Gastroesophageal sphincter (tissue), 3 donors: ENCODE data around the gene NXF3.
"Not testable (repeated sequence)": the region's sequence is repeated elsewhere in the genome, so short reads cannot be mapped to it uniquely, and the experiment has no call there.

ENCODE experiments used
- POLR2A ChIP-seq, 2 donors: fragments of 450-650 bp; IDR thresholded peaks; one replicate each; pipeline ENCODE4 v1.6.1; 2017; ENCODE audit warnings: antibody characterized with exemption in 2 of 2, mild to moderate bottlenecking in 2 of 2, moderate library complexity in 1 of 2
- TF ChIP-seq, protein P1 (sequence below), 4 experiments: fragments of 200-600 bp in 2 of 4; fragments of 450-650 bp in 2 of 4; sonication (generic) in 1 of 4; IDR thresholded peaks; one replicate each; pipeline ENCODE4 v1.5.1; 2017 to 2019; ENCODE audit warnings: antibody characterized with exemption in 4 of 4, mild to moderate bottlenecking in 2 of 4, moderate library complexity in 2 of 4

GRCh38 chrX:103109497-103109896 lies 16.6 kb upstream of the NXF3 start:
- TF ChIP-seq, protein P1, sequence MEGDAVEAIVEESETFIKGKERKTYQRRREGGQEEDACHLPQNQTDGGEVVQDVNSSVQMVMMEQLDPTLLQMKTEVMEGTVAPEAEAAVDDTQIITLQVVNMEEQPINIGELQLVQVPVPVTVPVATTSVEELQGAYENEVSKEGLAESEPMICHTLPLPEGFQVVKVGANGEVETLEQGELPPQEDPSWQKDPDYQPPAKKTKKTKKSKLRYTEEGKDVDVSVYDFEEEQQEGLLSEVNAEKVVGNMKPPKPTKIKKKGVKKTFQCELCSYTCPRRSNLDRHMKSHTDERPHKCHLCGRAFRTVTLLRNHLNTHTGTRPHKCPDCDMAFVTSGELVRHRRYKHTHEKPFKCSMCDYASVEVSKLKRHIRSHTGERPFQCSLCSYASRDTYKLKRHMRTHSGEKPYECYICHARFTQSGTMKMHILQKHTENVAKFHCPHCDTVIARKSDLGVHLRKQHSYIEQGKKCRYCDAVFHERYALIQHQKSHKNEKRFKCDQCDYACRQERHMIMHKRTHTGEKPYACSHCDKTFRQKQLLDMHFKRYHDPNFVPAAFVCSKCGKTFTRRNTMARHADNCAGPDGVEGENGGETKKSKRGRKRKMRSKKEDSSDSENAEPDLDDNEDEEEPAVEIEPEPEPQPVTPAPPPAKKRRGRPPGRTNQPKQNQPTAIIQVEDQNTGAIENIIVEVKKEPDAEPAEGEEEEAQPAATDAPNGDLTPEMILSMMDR (IDR thresholded peaks at IDR 0.05) = not testable (repeated sequence)
- not testable (repeated sequence) for TF ChIP-seq POLR2A (IDR thresholded peaks at IDR 0.05)
